Measurements from ENCODE around the gene SLC25A26.
"Not testable (repeated sequence)": the region's sequence is repeated elsewhere in the genome, so short reads cannot be mapped to it uniquely, and the experiment has no call there.

The SLC25A26 gene, protein sequence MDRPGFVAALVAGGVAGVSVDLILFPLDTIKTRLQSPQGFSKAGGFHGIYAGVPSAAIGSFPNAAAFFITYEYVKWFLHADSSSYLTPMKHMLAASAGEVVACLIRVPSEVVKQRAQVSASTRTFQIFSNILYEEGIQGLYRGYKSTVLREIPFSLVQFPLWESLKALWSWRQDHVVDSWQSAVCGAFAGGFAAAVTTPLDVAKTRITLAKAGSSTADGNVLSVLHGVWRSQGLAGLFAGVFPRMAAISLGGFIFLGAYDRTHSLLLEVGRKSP

DNA sequence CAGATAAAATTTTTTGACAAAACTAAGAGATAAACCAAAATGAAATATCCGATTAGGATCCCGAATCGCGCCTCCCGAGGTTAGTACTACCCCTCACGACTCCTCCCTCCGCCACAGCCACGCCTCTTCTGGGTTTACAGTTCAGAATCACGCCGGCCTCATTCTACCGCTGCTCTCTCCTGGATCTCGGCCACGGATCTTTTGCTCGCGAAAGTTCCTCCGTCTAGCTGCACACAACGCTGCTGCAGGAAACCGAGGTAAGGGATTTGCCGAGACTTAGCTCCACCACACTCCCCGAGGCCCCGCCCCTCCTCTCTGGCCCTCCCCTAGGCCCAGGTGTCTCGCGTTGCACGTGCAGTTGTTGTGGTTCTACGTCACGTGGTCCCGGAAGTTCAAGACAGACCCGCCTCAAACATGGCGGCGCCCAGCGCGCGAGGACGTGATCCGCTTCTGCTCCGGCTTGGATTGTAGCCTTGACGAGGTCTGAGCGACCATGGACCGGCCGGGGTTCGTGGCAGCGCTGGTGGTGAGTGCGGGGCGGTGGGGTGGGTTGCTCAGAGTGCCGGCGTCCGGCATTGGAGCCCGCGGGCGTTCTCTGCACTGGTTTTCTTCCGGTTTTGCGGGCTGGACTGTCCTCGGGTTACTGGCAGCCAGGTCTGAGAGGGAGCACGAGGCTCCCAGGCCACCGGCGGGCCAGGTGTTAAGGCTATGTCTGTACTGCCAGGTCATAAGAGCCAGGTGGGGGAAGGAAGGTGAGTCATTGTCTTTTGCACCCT is at the start of gene SLC25A26:
Gene SLC25A26 (plus strand): TSS at position 400 of the 776 bp plus-strand sequence. CDS start 94 bp downstream, at position 494.
- peak; percentile 80 for DNase-seq

DNA sequence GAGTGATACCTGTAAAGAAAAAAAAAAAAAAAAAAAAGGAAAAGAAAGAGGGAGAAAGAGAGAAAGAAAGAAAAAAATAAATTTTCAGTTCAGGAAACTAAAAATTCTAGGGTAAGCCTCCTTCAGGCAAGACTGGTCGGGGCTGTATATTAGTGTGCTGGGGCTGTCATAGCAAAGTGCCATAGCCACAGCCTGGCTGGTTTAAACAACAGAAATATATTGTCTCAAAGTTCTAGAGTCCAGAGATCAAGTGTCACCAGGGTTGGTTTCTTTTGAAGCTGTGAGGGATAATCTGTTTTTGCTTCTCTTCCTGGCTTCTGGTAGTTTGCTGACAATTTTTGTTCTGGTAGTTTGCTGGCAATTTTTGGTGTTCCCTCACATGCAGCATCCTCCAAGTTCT is 48.4 kb upstream of the SLC25A26 start:
- DNase-seq, result no peak

DNA sequence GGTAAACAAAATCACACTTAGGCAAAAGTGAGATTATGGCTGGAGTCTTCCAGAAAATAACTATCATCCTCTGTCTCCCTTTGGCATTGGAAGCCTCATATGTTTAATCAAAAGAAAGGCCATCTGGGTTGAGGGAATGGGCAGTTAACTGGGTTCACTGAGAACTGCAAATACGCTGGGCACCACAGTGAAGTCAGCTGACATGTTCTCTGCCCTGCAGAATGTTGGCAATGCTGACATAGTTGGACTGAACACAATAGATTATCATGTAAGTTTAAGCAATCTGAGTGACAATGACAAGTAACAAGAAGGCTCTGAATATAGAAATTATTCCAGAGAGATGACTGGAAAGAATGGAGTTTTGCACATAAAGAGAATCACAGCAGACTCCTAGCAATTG is 43.8 kb upstream of the SLC25A26 start:
- no peak for DNase-seq

DNA sequence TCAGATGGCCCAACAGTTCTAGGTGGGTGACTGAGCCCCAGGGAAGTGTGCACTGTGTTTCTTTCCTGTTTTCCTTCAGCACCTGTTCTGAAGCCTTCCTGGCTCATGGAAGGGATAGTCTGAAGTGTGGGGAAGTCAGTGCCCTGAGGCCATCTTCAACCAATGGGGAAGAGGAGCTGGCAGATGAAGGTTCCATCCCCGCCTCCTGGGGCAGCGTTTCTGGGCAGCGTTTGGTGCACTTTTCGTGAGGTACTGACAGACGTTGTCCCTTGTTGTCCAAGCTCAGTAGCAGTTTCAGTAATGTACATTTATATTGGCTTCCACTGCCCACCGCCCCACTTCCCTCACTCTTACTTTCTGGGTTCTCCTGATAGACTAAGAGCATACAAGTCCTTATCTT is 42.6 kb upstream of the SLC25A26 start:
- DNase-seq, result no peak

DNA sequence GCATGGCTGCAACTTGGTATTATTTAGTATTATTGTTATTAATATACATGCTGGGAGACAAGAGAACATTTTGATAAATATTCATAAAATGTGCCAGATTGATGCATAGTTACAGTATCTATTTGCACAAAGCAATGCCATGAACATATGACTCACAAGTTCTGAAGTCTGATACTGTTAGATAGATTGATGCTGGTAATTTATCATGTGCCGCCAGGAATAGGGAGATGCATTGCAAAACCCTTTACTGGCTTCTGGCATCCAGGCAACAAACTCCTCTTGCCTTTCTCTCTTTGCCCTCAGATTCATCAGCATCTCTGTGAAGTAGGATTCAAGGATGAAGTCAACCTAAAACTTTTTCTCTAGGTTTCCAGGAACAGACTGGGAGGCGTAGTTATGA is 41.0 kb upstream of the SLC25A26 start:
- no peak for DNase-seq

DNA sequence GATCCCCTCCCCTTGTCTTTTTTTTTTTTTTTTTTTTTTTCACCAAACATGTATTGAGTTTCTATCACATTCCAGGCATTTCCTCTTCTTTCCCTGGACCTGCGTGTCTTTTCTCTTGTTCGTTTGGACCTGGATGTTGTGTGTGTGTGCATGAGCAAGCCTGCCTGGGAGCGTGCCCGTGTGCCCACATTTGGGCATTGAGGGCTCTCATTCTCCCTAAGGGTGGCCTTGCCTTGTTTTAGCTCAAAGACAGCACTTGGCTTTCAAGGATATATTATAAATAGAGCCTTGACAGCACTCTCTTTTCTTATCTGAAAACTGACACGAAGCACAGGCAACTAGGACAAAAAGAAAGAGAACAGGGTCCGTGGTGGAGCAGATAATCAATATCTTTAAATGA is 39.0 kb upstream of the SLC25A26 start:
- DNase-seq, result no peak

DNA sequence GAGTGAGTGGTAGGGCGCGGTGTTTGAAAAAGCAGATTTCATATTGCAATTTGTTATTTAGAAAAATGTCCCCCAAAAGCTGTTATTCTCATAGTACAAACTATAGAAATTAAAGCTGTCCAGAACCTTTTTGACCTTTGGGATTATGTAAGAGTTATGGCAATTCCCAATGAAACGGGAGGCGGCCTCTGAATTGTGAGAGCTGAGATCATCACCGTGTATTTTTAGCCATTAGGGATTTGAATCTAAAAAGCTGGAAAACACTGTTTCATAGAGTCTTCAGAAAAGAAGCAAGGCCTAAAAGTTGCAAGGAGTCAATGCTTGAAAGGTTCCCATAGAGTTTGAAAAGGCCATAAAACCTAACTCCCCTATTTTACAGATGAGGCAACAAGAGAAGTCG is 38.6 kb upstream of the SLC25A26 start:
- DNase-seq, result no peak

DNA sequence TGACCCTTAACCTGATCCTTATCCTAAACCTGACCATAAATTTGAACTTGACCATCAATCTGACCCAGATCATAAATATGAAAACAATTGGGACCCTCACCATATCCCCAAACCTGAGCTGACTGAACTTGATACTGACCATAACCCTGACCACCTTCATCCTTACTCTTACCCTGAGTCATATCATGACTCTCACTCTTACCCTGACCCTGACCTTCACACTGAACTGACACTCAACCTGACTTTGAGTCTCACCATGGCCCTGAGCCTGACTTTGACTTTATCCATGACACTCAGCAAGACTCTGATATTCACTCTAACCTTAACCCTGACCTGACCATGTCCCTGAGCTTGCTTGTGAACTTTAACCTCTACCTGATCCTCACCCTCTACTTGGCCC is 34.3 kb upstream of the SLC25A26 start:
- no peak for DNase-seq

DNA sequence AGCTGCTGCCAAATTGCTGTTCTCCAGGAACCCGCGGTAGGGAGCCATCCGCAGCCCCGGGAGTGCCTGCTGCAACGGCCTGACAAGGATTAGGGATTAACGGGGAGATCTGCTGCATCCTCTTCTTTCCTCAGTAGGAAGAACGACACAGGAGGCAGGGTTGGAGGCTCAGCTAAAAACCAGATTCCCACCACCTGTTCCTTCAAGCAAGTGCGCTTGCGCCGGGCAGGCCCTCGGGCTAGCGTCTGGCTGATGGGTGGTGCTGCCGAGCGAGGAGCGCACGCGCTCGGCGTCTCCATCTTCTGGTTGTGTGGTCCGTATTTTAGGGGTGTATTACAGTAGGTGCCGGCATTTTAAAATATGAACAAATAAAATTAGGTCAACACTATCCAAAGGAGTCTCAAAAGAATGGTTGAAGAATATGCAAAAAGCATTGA is 25.4 kb upstream of the SLC25A26 start:
- peak; percentile 49 for DNase-seq

DNA sequence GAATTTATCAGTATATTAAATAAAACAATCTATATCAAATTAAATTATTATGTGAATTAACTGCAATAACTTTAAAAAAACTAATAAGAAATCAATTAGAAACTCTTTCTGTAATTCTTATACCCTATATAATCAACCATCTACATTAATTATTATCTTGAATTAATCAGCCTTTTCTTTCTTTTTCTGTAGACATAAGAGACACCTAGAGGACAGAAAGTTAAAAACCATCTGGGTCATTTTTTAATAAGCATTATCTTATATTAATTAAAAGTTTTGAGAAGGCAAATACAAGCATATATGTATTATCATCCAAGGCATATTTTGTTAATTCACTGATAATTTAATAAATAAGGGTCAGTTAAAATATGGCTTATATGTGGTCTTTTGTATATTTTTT is 24.2 kb upstream of the SLC25A26 start:
- no peak for DNase-seq

DNA sequence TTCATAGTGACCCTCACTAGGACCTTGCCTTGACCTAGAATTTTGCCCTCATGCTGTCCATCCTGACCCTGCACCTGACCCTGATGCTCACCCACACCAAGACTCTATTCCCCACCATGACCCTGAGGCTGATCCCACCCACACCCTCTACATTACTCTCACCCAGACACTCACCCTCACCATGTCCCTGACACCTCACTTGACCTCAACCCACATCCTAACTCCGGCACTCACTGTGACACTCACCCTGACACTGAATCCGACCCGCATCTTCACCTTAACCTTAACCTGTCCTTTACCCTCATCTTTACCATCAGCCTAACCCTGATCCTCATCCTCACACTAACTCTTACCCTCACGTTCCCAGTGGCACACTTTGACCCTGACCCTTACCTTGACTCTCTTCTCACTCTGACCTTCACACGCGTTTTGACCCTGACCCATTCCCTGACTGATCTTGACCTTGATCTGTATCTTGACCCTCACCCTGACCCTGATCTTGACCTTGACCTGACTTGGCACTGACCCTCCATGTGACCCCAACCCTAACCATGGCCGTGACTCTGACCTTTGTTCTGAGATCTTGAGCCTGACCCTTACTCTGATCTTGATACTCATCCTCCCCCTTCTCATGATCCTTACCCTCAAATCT is 22.2 kb upstream of the SLC25A26 start:
- no peak for DNase-seq

DNA sequence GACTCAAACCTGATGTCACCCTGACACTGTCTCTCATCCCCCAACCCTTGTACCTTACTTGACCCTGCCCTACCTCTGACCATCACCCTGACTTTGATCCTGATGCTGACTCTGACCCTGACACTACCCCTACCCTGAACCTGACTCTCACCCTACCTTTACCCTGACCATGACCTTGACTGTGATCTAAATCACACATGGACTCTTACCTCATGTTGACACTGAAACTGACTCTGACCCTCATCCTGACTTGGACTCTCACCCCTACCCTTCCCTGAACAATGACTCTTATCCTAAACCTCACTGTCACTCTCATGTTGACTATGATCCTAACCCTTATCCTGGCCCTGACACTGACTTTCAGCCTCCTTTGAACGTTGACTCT is 21.7 kb upstream of the SLC25A26 start:
- DNase-seq, result no peak

DNA sequence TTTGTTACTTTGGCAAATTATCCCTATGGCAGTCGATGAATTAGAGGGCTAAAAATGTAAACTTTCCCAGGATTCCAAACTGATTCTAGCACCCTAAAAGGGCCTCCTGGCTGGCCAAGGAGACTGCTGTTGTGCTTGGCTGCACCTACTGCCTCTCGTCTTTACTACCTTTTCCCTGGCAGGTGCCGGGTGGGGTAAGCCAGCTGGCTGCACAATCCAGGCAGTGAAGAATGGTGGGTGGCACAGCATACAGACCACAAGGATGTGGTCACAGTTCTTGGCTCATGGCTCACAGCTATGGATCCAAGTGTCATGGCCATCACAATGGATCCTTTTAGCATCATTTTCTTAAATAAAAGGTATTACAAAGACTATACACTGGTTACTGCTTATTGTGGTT is 20.7 kb upstream of the SLC25A26 start:
- no peak for DNase-seq

DNA sequence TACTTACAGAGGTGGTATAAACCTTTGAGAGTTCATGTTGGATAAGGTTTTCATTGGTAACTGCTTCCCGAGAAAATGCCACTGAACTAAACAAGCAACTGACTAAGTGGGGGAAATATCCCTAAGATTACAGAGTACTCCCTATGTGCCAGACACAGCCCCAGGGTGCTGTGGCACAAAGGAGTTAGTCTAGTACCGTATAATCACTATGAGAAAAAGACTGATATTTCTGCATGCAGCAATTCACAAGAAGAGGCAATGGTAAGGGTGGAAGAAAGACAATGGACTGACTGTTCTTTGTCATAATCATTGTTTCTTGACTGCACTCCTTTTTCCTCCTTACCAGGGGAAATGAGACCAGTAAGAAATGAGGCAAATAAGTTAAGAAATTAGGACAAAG is 20.0 kb upstream of the SLC25A26 start:
- DNase-seq, result no peak

DNA sequence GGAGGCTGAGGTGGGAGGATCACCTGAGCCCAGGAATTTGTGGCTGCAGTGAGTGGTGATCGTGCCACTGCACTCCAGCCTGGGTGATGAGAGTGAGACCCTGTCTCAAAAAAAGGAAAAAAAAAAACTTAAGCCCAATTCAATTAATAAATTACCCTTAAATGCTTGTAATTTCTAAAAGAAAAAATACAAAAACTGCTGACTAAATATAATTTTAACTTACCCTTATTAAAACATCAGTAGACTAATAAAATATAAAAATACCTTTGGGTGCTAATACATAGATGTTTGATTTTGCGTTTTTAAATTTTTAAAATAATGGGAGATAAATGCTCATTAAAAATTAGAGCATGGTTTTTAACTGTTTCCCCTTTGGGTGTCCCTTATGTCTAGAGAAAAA is 17.5 kb upstream of the SLC25A26 start:
- DNase-seq, result no peak

DNA sequence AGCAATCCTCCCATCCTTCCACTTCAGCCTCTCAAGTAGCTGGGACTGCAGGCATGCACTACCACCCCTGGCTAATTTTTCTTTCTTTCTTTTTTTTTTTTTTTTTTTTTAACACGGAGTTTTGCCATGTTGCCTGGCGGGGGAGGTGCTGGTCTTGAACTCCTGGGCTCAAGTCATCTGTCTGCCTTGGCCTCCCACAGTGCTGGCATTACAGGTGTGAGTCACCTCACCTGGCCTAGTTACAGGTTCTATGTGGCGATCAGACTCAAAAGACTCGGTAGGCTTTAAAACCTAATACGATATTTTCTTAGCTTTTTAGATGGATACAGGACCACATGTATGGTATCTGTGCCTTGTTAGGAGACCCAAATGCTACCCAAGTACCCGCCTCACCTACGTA is 14.0 kb upstream of the SLC25A26 start:
- no peak for DNase-seq

DNA sequence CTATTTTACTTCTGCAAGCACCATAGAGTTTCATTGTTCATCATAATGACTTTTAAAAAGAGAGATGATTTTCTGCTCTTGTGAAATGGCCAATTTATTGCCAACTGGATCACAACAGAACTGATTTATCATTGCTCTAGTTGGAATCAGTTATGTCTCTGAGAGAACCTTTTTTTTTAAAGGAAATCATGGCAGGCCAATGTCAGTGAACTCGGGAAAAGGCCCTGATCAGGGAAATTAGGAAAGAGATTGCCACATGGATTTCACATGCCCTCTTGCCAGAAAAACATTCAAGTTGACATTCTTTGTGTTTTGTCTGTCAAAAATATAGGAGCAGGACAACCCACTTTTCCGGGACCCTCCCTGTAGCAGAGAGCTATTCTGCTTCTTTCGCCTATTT is 12.6 kb upstream of the SLC25A26 start:
- DNase-seq, result no peak

DNA sequence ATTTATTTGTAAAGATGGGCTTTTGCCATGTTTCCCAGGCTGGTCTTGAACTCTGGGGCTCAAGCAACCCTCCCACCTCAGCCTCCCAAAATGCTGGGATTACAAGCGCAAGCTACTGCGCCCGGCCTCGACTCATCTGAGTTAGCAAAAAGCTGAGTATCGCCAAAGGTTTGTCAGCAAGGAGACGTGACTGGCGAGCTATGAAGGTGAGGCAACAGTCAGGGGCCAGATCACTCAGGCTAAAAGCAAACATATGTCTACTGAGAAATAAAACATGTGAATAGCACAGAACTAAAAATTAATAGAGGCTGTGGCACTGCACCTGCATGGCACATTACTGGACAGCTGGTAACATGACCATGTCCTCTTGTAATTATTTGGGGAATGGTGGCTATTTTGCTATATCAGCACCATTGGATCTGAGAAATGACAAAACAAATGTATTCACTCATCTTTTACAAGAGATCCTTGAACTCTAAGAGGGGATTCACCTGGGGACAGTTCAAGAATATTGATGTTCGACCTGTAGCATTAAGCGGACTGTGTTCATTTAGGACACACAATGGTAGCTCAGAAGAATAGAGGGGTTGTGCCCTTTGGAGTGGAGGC is 10.0 kb upstream of the SLC25A26 start:
- no peak for DNase-seq

DNA sequence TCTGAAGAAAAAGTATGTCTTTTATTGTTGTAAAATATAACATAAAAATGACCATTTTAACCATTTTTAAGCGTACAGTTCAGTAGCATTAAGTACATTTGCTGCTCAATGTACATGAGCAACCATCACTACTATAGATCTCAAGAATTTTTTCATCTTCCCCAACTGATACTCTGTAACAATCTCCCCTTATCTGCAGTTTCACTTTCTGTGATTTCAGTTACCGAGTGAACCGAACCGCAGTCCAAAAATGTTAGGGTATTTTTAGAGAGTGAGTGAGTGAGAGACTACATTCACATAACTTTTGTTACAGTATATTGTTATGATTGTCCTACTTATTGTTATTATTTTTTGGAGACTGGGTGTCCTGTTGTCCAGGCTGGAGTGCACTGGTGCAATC is 9.0 kb upstream of the SLC25A26 start:
- no peak for DNase-seq

DNA sequence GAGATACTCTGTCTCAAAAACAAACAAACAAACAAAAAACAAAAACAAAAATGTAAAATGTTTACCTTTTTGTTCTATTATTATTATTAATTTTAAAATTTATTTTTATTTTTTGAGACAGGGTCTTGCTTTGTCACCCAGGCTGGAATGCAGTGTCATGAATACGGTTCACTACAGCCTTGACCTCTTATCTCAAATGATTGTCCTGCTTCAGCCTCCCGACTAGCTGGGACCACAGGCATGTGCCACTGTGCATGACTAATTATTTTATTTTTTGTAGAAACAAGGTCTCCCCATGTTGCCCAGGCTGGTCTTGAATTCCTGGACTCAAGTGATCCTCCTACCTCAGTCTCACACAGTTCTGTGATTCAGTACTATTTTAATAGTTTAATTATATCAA is 5.7 kb upstream of the SLC25A26 start:
- no peak for DNase-seq

DNA sequence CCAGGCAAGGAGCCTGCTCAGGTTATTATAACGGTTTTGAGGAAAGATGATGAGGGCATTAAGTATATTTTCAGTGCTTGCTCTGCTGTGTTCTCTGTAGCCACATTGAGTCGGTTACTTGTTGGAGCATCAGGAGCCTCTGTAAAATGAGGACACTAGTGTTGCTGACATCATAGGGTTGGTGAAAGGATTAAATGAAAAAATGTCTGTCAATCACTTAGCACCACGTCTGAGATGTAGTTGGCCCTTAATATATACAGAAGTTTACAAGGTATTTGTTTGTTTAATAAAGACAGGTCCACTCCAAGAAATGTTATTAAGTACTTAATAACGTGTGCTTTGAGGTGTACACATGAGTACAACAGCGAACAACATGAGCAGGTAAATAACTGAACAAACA is 735 bp upstream of the SLC25A26 start:
- no peak for DNase-seq

DNA sequence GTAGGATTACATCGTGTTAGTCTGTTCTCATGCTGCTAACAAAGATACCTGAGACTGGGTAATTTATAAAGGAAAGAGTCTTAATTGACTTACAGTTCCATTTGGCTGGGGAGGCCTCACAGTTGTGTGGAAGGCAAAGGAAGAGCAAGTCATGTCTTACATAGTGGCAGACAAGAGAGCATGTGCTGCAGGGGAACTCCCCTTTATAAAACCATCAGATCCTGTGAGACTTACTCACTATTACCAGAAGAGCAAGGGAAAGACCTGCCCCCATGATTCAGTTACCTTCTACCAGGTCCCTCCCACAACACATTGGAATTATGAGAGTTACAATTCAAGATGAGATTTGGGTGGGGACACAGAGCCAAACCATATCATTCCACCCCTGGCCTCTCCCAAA is 3.4 kb downstream of the SLC25A26 start:
- no peak for DNase-seq

DNA sequence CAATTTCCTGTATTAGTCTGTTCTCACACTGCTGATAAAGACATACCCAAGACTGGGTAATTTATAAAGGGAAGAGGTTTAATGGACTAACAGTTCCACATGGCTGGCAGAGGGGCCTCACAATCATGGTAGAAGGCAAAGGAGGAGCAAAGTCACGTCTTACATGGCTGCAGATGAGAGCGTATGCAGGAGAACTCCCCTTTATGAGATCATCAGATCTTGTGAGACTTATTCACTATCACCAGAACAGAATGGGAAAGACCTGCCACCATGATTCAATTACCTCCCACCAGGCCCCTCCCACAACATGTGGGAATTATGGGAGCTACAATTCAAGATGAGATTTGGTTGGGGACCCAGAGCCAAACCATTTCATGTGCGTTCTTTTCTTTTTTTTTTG is 5.3 kb downstream of the SLC25A26 start:
- not testable (repeated sequence) for DNase-seq

DNA sequence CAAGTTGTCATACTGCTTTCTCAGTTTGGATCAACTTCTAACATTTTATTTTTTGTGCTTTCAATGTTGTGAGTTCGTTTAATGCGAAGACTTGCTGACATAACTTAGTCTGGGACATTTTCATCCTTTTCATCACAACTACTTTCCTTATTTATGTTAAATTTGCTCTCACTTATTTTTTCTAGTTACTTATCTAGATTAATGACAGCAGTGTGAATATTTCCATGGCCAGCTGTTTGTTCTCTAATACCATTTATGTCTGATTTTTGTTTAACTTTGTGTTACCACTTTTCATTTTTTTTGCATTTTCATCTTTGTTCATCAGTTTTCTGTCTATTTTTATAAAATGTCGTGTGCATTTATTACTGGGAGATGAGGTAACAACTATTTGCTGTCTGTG is 6.2 kb downstream of the SLC25A26 start:
- no peak for DNase-seq
